Gastroesophageal sphincter (tissue), 4 donors: ENCODE measurements around the gene ARL6IP4. TPM values are rescaled to one million over a fixed set of nuclear protein-coding genes. Genes with fewer than 3 reads are reported as not detected.

ENCODE experiments used
- ATAC-seq: fragments of 150-250 bp; one replicate; pipeline ENCODE4 v1.9.1; 2016; ENCODE audit warnings: mild to moderate bottlenecking, moderate library complexity
- H3K27ac ChIP-seq, 4 donors: fragments of 200-600 bp; sonication (generic) in 3 of 4; 1 replicate in 3 of 4; 2 replicates in 1 of 4; pipeline ENCODE4 v1.5.1; 2016 to 2019
- H3K27me3 ChIP-seq: fragments of 200-600 bp; sonication (generic); one replicate; pipeline ENCODE4 v1.5.1; 2019
- H3K36me3 ChIP-seq, 2 donors: fragments of 200-600 bp; sonication (generic); one replicate each; pipeline ENCODE4 v1.5.1; 2019; ENCODE audit warnings: control low read depth in 1 of 2
- H3K4me1 ChIP-seq, 3 donors: fragments of 200-600 bp; sonication (generic); 1 replicate in 2 of 3; 2 replicates in 1 of 3; pipeline ENCODE4 v1.5.1; 2016 to 2019; ENCODE audit warnings: control low read depth in 2 of 3
- H3K4me3 ChIP-seq, 2 donors: fragments of 200-600 bp; sonication (generic); one replicate each; pipeline ENCODE4 v1.5.1; 2019; ENCODE audit warnings: mild to moderate bottlenecking in 1 of 2, moderate library complexity in 1 of 2
- H3K9me3 ChIP-seq, 3 donors: fragments of 200-600 bp; sonication (generic); one replicate each; pipeline ENCODE4 v1.5.1; 2017 to 2019; ENCODE audit warnings: control low read depth in 2 of 3
- EP300 ChIP-seq: sonication (generic); formaldehyde crosslinking; IDR thresholded peaks from one replicate; pipeline ENCODE4 v1.6.1; 2017; ENCODE audit warnings: antibody characterized with exemption, mild to moderate bottlenecking
- POLR2A ChIP-seq, 2 donors: fragments of 450-650 bp; IDR thresholded peaks; one replicate each; pipeline ENCODE4 v1.6.1; 2017; ENCODE audit warnings: antibody characterized with exemption in 2 of 2, mild to moderate bottlenecking in 2 of 2, moderate library complexity in 1 of 2
- POLR2AphosphoS5 ChIP-seq: sonication (generic); formaldehyde crosslinking; IDR thresholded peaks from one replicate; pipeline ENCODE4 v1.6.1; 2017; ENCODE audit warnings: antibody characterized with exemption
- WGBS, 2 donors: methylation state at CpG; one replicate each; pipeline ENCODE4 v1.1.5; 2018; ENCODE audit warnings: low coverage in 1 of 2; 5-methylcytosine and 5-hydroxymethylcytosine counted together
- total RNA-seq, 4 donors: library from RNA; depleted of rRNA; stranded (reverse); fragments of >200 nt; gene quantifications; one replicate each; pipeline ENCODE4 v1.1.0, GENCODE V29; 2016
- TF ChIP-seq, protein P1 (sequence below), 4 experiments: fragments of 200-600 bp in 2 of 4; fragments of 450-650 bp in 2 of 4; sonication (generic) in 1 of 4; IDR thresholded peaks; one replicate each; pipeline ENCODE4 v1.5.1; 2017 to 2019; ENCODE audit warnings: antibody characterized with exemption in 4 of 4, mild to moderate bottlenecking in 2 of 4, moderate library complexity in 2 of 4

ARL6IP4 gene
- total RNA-seq, 4 donors from 2014 or later: 251 to 343 (median 302) TPM

GRCh38 chr12:122988036-122988435, 7.6 kb downstream of the ARL6IP4 start:
- Histone ChIP-seq H3K4me1 (peaks cover 0 to 28% (median 24%) of the 10 kb centered on the region in 3 donors), H3K36me3 (peaks cover 0 to 82% of the 10 kb centered on the region in 2 donors), H3K9me3 (no peaks in the 10 kb centered on the region), H3K27me3 (no peaks in the 10 kb centered on the region), H3K27ac (no peak overlapping the region), H3K4me3 (no peak overlapping the region)
- no peak for TF ChIP-seq POLR2AphosphoS5
- no peak for TF ChIP-seq EP300
- TF ChIP-seq, protein P1, sequence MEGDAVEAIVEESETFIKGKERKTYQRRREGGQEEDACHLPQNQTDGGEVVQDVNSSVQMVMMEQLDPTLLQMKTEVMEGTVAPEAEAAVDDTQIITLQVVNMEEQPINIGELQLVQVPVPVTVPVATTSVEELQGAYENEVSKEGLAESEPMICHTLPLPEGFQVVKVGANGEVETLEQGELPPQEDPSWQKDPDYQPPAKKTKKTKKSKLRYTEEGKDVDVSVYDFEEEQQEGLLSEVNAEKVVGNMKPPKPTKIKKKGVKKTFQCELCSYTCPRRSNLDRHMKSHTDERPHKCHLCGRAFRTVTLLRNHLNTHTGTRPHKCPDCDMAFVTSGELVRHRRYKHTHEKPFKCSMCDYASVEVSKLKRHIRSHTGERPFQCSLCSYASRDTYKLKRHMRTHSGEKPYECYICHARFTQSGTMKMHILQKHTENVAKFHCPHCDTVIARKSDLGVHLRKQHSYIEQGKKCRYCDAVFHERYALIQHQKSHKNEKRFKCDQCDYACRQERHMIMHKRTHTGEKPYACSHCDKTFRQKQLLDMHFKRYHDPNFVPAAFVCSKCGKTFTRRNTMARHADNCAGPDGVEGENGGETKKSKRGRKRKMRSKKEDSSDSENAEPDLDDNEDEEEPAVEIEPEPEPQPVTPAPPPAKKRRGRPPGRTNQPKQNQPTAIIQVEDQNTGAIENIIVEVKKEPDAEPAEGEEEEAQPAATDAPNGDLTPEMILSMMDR (IDR thresholded peaks at IDR 0.05): no peak
- no peak for TF ChIP-seq POLR2A (IDR thresholded peaks at IDR 0.05)
- ATAC-seq: no peak
- 80% methylated on average over 1 of the region's 13 CpGs; no CpG with 5 or more reads in 1 of the 2 donors for WGBS, 2 donors

DNA sequence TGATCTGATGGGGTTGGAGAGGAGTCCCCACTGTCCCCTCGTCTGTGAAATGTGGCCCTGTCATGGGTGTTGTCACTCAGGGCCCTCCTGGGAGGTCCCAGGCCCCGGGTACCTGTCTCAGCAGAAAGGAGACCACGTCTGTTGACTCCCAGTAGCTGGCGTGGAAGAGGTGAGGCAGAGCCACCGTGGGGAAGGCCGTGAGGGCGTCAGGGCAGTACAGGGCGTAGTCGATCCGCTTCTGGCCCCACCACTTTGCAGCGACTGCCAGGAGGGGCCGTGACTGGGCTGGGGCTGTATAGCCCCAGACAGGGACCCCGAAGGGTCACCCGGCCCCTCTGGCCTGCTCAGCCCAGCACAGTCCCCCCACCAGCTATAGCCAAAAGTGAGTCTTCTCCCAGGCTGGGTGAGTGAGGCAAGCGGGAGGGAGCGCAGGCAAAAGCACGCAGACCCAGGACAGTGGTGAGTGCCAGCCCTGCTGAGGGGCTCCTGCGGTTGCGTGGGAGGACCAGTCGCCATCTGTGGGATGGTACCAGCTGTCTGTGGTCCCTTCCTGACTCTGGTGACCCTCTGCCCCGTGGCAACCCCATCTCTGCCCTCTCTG, 8.2 kb downstream of the ARL6IP4 start:
- H3K27ac ChIP-seq: no peak overlapping the region
- H3K4me3 ChIP-seq: no peak overlapping the region
- peaks cover 0 to 83% of the 10 kb centered on the region in 2 donors for H3K36me3 ChIP-seq
- no peak for ATAC-seq
- no peaks in the 10 kb centered on the region for H3K9me3 ChIP-seq
- H3K4me1 ChIP-seq: peaks cover 0 to 21% (median 17%) of the 10 kb centered on the region in 3 donors
- TF ChIP-seq POLR2A (IDR thresholded peaks at IDR 0.05) (no peak), POLR2AphosphoS5 (no peak), EP300 (no peak)
- TF ChIP-seq, protein P1 (IDR thresholded peaks at IDR 0.05): no peak
- WGBS, 2 donors: no CpG with 5 or more reads among the region's 21 CpGs
- H3K27me3 ChIP-seq: no peaks in the 10 kb centered on the region

- no peak for TF ChIP-seq EP300
- no peak for TF ChIP-seq POLR2A (IDR thresholded peaks at IDR 0.05)
- TF ChIP-seq POLR2AphosphoS5: no peak
- TF ChIP-seq, protein P1 (IDR thresholded peaks at IDR 0.05): no peak
- peaks cover 0 to 15% (median 11%) of the 10 kb centered on the region in 3 donors for H3K4me1 ChIP-seq
- H3K27me3 ChIP-seq: no peaks in the 10 kb centered on the region
- 60% methylated on average over 1 of the region's 10 CpGs; no CpG with 5 or more reads in 1 of the 2 donors for WGBS, 2 donors
- no peaks in the 10 kb centered on the region for H3K9me3 ChIP-seq
- H3K4me3 ChIP-seq: no peak overlapping the region
- no peak for ATAC-seq
- H3K36me3 ChIP-seq: peaks cover 0 to 88% of the 10 kb centered on the region in 2 donors
- no peak overlapping the region for H3K27ac ChIP-seq
These were observed 8.9 kb downstream of the ARL6IP4 start for GRCh38 chr12:122989225-122989839.

DNA sequence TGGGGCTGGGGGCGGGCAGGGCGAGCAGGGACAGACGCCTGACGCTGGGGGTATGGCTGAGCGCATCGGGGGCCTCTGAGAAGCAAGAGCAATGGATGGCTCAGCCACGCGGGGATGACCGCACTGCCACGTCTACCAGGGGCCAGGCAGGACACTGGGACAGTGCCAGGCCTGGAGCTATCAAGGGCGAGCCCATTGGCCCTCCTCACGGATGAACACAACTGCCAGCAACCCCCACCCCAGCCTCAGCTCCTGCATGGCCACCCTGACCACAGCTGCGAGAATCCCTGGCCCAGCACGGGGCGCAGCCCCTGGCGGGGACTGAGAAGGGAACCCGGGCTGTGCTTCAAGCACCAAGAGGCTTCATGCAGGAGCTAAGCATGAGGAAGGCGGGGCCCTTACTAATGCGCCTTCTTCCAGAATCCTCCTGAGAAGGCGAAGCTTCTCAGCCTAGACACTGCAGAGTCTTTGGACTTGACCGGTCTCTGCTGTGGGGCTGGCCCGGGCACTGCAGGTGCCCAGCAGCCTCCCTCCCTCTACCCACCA, 9.5 kb downstream of the ARL6IP4 start:
- Histone ChIP-seq H3K9me3 (no peaks in the 10 kb centered on the region), H3K27me3 (no peaks in the 10 kb centered on the region), H3K4me3 (no peak overlapping the region), H3K36me3 (peaks cover 0 to 95% of the 10 kb centered on the region in 2 donors), H3K27ac (no peak overlapping the region), H3K4me1 (peaks cover 0 to 9% (median 5%) of the 10 kb centered on the region in 3 donors)
- ATAC-seq: no peak
- TF ChIP-seq POLR2AphosphoS5: no peak
- no peak for TF ChIP-seq EP300
- TF ChIP-seq, protein P1 (IDR thresholded peaks at IDR 0.05): no peak
- TF ChIP-seq POLR2A (IDR thresholded peaks at IDR 0.05): no peak
- 81% methylated on average over 9 of the region's 22 CpGs; no CpG with 5 or more reads in 1 of the 2 donors for WGBS, 2 donors
